Suppressor macrophage treated with lipopolysaccharide for 4 hours (primary cell): ENCODE measurements around the gene CRK.
"Not testable (repeated sequence)": the region's sequence is repeated elsewhere in the genome, so short reads cannot be mapped to it uniquely, and the experiment has no call there.

Experiments used
- DNase-seq: peaks from one replicate; pipeline ENCODE4 v3.0.0-alpha.2; 2020

Gene CRK

GRCh38 chr17:1420163-1420562 lies 35.9 kb downstream of the CRK start:
- no peak for DNase-seq

- DNase-seq = not testable (repeated sequence)
Observed at GRCh38 chr17:1418476-1418875, 37.6 kb downstream of the CRK start.

DNA sequence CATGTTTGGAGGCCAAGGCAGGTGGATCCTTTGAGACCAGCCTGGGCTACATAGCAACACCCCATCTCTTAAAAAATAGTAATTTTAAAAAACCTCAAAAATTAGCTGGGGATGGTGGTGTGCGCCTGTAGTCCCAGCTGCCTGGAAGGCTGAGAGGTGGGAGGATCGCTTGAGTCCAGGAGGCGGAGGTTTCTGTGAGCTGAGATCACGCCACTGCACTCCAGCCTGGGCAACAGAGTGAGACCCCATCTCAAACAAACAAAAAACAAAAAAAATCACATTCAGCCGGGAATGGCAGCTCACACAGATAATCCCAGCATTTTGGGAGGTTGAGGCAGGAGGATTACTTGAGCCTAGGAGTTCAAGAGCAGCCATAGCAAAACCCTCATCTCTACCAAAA lies 39.6 kb downstream of the CRK start:
- no peak for DNase-seq

GRCh38 chr17:1414634-1415033 lies 41.4 kb downstream of the CRK start:
- DNase-seq = no peak

DNA sequence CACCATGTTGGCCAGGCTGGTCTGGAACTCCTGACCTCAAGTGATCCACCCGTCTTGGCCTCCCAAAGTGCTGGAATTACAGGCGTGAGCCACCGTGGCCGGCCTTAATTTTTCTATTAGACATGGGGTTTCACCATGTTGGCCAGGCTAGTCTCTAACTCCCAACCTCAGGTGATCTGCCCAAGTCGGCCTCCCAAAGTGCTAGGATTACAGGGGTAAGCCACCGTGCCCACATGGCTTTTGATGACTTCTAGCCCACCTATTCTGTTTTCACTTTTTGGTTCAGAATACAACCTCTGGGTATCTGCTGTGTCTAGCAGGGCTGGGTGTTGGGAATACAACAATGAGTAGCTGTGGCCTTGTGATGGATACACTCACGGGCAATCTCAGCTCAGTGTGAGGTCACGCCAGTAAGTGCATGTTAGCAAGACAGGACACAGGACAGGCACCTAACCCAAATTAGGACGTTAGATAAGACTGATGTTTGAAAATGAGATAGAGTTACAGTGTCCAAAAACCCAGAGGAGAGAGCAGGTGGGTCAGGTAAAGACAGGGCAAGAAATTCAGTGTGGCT lies 41.9 kb downstream of the CRK start:
- no peak for DNase-seq

GRCh38 chr17:1413281-1413791 lies 42.7 kb downstream of the CRK start:
- peak; percentile 26 for DNase-seq

GRCh38 chr17:1412185-1413110 lies 43.6 kb downstream of the CRK start:
- DNase-seq = no peak

DNA sequence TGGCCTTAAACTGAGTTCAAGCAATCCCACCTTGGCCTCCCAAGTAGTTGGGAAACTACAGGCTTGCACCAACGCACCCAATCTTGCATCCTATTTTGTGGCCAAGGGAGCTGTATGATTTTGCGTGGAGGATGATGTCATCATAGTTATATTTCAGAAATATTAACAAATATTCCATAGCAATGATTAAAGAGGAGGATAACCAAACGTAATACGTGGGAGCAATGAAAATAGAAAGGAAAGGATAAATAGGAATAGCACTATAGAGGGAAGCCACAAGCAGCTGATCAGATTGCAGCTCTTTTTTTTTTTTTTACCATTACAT lies 53.8 kb downstream of the CRK start:
- peak; percentile 11 for DNase-seq

DNA sequence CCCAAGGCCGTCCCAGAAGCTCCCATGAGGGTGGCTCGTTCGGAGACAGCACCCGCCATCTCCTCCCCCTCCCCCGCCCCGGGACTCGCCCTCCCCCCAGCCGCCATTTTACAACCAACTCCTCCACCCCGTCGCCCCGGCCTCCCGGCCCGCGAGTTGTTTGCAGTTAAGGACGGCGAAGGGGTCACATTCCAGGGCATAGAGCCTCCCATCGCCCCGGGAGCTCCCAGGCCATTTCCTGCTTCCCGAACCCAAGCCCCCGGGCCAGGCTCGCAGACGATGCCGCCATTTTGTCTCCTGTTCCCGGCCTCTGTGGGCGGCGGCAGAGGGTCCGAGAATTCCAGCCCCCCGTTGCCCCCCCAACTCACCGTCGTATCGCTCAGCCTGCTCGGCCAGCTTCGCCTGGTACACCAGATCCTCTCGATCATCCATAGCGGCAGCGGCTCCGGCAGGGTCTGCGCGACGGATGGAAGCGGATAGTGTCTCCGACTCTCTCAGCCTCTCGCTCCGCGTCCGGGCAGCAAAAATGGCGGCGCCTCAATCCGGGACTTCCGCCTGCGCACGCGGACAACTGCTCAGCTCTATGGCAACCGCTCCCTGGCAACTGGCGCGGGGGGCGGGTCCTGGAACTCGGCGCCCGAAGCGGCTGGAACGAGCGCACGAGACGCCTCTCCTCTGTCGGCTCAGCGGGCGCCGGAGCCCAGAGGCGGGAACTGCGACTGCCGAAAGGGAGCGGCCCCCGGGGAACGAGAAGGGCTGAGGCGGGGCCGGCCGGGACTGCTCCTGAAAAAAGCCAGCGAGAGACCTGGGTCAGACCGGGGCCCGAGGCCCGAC lies 56.1 kb downstream of the CRK start, which contains the start of gene YWHAE:
TSS of gene YWHAE (minus strand) at position 544 of the 834 bp plus-strand sequence. CDS start at position 432, 112 bp downstream.
- DNase-seq = peak; percentile 98

GRCh38 chr17:1398931-1399678 lies 56.9 kb downstream of the CRK start:
- peak; percentile 55 for DNase-seq

DNA sequence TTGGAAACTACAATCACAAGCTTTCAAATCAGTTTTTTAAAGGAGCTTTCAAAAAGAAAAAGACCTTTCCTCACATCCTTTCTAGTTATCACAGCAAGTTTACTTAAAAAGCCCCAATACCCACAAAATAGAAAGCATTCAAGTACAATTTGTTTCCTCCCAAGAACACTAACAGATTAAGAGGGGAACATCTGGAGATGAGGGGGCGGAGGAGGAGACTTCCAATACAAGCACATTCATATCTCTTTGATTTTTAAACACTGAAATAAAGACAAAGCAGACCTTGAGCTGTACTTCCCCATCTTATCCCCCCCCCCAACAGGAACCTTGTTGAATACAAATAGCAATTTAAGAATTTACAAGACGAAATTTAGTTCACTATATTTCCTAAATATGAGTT lies 58.0 kb downstream of the CRK start:
- no peak for DNase-seq

- not testable (repeated sequence) for DNase-seq
Observed at GRCh38 chr17:1395876-1396665, 60.0 kb downstream of the CRK start.

DNA sequence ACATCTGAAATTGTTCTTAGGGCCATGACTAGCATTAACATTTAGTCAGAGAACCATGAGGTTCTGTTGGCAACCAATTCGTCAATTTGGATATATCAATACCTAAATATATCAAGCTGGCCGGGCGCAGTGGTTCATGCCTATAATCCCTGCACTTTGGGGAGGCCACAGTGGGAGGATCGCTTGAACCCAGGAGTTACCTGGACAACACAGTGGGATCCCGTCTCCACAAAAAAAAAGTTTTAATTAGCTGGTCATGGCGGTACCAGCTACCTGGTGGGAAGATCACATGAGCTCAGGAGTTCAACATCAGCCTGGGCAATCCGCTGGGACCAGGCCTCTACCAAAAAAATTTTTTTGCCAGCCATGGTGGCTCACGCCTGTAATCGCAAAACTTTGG lies 64.5 kb downstream of the CRK start:
- no peak for DNase-seq

GRCh38 chr17:1390432-1391367 lies 65.3 kb downstream of the CRK start:
- peak; percentile 81 for DNase-seq

- DNase-seq = not testable (repeated sequence)
Observed at GRCh38 chr17:1387490-1388227, 68.4 kb downstream of the CRK start.

- DNase-seq = peak; percentile 27
Observed at GRCh38 chr17:1386675-1387190, 69.3 kb downstream of the CRK start.

DNA sequence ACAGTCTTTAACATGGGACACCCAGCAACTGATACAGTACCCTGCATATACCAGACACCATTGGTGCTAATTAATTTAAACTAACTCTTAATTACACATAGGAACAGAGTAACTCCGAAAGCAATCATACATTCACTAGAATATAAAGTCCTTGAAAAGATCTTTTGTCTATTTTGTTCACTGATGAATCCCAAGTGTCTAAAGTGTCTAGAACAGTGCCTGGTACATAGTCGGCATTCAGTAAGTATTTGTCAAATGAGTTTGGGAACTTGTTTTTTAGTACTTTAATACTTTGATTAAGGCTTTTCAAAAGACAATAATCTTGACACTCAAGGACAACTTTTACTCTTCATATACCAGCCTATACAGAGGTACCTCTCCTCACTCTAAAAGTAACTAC lies 69.8 kb downstream of the CRK start:
- no peak for DNase-seq

DNA sequence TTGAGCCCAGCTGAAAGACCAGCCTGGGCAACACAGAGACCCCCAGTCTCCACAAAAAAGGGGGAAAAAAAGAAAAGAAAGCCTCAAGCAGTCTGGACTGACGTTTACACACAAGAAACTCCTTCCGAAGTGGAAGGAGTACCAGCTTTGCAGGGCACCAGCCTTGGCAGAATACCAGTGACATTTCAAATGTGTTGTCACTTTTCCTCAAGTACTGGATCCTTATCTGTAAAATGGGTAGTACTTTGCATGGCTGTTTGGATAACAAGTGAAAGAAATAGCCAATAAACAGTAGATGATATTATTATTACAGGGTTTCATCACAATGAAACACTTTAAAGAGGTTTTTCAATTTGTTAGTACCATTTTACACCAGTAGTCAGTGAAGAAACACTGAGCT lies 70.2 kb downstream of the CRK start:
- DNase-seq = no peak

- no peak for DNase-seq
Observed at GRCh38 chr17:1384905-1385435, 71.1 kb downstream of the CRK start.
